Measurements from ENCODE around the gene IGF2BP2.
"Not testable (repeated sequence)": the region's sequence is repeated elsewhere in the genome, so short reads cannot be mapped to it uniquely, and the experiment has no call there.

The IGF2BP2 gene

GRCh38 chr3:185825006-185825638, at the start of gene IGF2BP2:
Gene IGF2BP2, minus strand, starts transcription at chr3:185825042. Its CDS starts 82 bp downstream, at chr3:185824960.
- peak; percentile 48 for DNase-seq

GRCh38 chr3:185874119-185874518, 49.3 kb upstream of the IGF2BP2 start:
- no peak for DNase-seq

- no peak for DNase-seq
Measured at GRCh38 chr3:185867650-185868049, 42.8 kb upstream of the IGF2BP2 start.

- DNase-seq: no peak
Measured at GRCh38 chr3:185866995-185867394, 42.2 kb upstream of the IGF2BP2 start.

GRCh38 chr3:185866555-185866954, 41.7 kb upstream of the IGF2BP2 start:
- no peak for DNase-seq

- no peak for DNase-seq
Measured at GRCh38 chr3:185865247-185865646, 40.4 kb upstream of the IGF2BP2 start.

- no peak for DNase-seq
Measured at GRCh38 chr3:185864767-185865166, 39.9 kb upstream of the IGF2BP2 start.

- no peak for DNase-seq
Measured at GRCh38 chr3:185862920-185863319, 38.1 kb upstream of the IGF2BP2 start.

- DNase-seq: no peak
Measured at GRCh38 chr3:185859294-185859972, 34.6 kb upstream of the IGF2BP2 start.

GRCh38 chr3:185858502-185859225, 33.8 kb upstream of the IGF2BP2 start:
- DNase-seq: no peak

- DNase-seq: no peak
Measured at GRCh38 chr3:185857208-185857607, 32.4 kb upstream of the IGF2BP2 start.

- no peak for DNase-seq
Measured at GRCh38 chr3:185856652-185857051, 31.8 kb upstream of the IGF2BP2 start.

GRCh38 chr3:185853771-185854170, 28.9 kb upstream of the IGF2BP2 start:
- DNase-seq: not testable (repeated sequence)

- no peak for DNase-seq
Measured at GRCh38 chr3:185852635-185853034, 27.8 kb upstream of the IGF2BP2 start.

- no peak for DNase-seq
Measured at GRCh38 chr3:185851959-185852358, 27.1 kb upstream of the IGF2BP2 start.

GRCh38 chr3:185851046-185851445, 26.2 kb upstream of the IGF2BP2 start:
- no peak for DNase-seq

- DNase-seq: no peak
Measured at GRCh38 chr3:185847506-185847905, 22.7 kb upstream of the IGF2BP2 start.

GRCh38 chr3:185846037-185846436, 21.2 kb upstream of the IGF2BP2 start:
- no peak for DNase-seq

GRCh38 chr3:185844051-185844450, 19.2 kb upstream of the IGF2BP2 start:
- no peak for DNase-seq

GRCh38 chr3:185843635-185844034, 18.8 kb upstream of the IGF2BP2 start:
- no peak for DNase-seq

GRCh38 chr3:185843126-185843525, 18.3 kb upstream of the IGF2BP2 start:
- DNase-seq: no peak

GRCh38 chr3:185842241-185842640, 17.4 kb upstream of the IGF2BP2 start:
- DNase-seq: no peak

- DNase-seq: not testable (repeated sequence)
Measured at GRCh38 chr3:185838417-185838989, 13.7 kb upstream of the IGF2BP2 start.

- no peak for DNase-seq
Measured at GRCh38 chr3:185837414-185837813, 12.6 kb upstream of the IGF2BP2 start.

All from NCI-H510A treated with DMSO at 0.1 percent for 48 hours (cell line).